HG02943 (cell line): ENCODE measurements around the gene TRRAP.
"Not testable (repeated sequence)": the region's sequence is repeated elsewhere in the genome, so short reads cannot be mapped to it uniquely, and the experiment has no call there.

Experiments used
- ATAC-seq: cut with Tn5 transposase; IDR thresholded peaks from one replicate; pipeline ENCODE4 v1.9.1; 2021; ENCODE audit warnings: mild to moderate bottlenecking, low read depth, moderate library complexity; ENCODE audit not compliant: unreplicated experiment

The TRRAP gene

DNA sequence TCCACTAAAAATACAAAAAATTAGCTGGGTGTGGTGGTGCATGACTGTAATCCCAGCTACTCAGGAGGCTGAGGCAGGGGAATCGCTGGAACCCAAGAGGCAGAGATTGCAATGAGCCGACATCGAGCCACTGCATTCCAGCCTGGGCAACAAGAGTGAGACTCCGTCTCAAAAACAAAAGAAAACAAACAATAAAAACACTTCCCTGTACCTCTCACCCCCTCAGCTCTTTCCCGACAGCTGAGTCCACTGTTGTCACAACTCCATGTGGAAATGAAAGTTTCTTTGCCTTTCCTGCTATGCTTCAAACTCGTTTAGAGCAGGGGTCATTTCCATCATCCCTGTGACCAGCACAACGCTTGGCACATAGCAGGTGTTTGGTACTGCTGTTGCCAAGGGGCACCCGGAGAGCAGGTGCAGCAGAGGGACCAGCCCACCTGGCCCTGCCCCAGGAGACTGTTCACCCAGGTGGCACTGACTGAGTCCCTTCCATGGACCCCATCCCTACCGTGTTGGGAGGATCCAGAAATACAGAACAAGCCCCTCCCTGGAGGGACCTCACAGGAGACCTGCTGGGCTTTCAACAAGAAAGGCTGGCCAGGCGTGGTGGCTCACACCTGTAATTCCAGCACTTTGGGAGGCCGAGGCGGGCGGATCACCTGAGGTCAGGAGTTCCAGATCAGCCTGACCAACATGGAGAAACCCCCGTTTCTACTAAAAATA, 13.4 kb upstream of the TRRAP start:
- ATAC-seq, result no peak

DNA sequence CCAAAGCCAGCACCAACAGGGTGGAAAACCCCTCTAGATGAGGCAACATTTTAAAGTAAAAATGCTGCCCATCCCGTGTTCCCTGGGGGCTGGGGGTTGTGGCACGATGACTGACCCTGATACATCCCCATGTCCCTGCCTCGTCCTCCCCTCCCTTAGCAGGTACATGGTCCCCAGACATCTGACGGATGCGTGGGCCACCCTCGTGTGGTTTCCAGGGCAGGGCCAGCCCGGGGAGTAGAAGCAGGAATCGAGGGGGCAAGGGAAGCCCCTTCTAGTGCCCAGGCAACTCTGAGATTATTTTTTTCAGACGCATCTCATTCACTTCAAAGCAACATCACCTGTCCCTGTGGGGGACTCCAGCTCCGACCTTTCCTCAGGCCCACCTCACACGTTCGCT, 12.0 kb upstream of the TRRAP start:
- ATAC-seq, result no peak

DNA sequence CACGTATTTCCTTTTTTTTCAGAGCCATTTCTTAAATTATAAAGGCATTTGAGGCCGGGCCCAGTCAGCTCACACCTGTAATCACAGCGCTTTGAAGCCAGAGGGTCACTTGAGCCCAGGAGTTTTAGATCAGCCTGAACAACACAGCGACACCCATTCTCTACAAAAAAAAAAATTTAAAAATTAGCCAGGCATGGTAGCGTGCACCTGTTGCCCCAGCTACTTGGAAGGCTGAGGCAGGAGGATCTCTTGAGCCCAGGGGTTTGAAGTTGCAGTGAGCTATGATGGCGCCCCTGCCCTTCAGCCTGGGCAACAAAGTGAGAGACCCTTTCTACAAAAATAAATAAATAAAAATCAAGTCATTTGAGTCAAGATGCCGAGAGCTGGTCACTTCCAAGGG, 11.6 kb upstream of the TRRAP start:
- ATAC-seq, result no peak

DNA sequence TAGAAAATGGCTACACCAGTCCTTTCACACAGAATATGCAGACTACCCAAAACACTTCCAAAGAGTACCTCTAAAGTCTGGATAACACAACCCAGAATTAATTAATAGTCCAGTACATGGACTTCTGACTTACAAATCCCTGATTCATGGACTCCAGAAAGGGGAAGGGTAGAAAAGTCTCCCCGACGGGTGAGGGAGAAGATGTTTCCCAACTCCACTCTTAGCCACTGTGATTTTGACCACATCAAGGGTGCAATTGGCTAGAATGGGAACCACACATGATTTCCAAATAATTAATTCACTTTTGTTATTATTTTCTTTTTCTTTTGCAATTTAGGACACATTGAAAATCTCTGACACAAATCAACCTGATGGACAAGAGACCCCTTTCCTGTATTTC, 9.9 kb upstream of the TRRAP start:
- no peak for ATAC-seq

DNA sequence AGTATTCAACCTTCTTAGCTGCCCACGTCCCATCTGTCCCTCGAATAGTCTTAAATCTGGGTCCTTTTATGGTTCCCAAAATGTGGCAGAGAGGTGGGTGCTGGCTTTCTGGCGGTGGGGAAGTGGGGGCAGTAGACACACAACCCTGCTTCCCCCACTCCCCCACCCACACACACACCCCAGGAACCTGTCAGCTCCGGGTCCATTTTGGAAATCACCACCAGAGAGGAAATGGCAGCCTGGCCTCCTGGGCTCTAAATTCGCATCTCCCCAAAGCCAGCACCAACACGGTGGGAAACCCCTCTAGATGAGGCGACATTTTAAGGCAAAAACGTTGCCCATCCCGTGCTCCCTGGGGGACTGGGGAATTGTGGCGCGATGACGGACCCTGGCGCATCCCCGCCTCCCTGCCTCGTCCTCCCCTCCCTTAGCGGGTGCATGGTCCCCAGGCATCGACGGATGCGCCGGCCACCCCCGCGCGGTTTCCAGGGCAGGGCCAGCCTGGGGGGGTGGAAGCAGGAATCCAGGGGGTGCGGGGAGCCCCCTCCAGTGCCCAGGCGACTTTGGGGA, 9.2 kb upstream of the TRRAP start:
- no peak for ATAC-seq

DNA sequence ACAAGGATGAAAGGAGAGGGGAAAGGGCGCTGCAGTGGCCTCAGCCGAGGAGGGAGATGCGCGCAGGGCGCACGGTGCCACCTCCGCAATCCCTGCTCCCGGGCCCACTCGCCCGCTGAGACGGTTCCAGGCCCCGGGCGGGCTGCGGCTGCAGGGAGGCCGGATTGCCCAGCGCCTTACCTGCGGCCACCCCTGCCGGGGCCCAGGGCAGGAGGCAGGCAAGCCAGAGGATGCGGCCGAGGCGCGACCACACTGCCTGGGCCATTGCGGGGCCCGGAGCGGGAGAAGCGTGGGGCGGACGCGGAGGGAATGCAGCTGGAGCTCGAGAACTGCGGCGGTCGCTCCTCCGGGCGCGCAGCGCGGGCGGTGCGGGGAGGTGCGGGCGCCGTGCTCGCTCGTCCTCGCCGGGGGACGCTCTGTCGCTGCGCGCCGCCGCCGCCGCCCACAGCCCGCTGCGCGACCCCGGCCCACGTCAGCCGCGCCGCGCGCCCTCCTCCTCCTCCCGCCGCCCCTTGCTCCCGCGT, 8.7 kb upstream of the TRRAP start, which contains the start of gene TMEM130:
Gene TMEM130 (minus strand): TSS at position 418 of the 524 bp plus-strand sequence. CDS start 153 bp downstream, at position 265.
- no peak for ATAC-seq

DNA sequence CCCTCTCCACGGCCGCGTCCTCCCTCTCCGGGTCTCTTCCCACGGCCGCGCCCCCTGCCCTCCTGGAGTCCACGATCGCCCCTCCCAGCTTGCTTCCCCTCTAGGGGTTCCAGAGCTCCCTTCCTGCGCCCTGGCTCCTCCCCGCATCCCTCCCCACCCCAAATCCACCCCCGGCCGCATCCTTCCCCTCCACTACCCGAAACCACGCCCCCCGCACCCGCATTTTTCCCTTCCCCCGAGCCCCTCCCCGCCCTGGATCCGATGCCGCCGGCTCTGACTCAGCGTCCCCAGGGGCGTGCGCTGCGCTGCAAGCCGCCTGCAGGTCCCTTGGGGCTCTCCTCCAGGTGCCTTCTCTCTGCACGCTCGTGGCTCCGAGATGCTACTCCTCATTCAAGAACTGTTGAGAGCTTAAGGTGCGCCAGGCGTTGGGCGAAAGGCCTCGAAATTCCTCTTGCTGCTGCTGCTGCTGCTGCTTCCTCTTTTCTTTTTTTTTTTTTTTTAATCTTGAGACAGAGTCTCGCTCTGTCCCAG, 8.1 kb upstream of the TRRAP start:
- no peak for ATAC-seq

DNA sequence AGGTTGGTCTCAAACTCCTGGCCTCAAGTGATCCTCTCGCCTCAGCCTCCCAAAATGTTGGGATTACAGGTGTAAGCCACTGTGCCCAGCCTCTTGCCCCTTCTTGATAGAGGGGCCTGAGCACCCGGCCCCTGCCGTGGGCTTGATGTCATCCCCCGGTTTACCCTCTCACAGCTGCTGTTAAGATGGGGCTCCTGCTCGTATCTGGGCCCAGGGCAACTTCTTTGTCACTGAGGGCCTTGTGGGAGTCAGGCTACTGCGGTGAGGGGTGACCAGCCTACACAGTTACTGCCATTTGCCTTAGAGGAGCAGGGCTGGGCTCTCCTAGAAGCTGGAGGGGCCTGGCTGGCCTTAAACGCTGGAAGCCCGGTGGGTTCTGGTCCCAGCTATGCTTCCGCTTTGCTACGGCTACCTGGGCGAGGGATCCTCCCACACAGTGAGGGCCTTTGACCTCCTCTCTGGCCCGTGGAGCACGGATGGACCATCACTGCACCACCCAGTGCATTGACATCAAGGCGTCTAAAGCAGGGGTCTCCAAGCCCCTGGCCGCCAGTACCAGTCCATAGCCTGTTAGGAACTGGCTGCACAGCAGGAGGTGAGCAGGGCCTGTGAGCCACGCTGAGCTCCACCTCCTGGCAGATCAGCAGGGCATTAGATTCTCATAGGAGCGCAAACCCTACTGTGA, 7.4 kb upstream of the TRRAP start:
- no peak for ATAC-seq

DNA sequence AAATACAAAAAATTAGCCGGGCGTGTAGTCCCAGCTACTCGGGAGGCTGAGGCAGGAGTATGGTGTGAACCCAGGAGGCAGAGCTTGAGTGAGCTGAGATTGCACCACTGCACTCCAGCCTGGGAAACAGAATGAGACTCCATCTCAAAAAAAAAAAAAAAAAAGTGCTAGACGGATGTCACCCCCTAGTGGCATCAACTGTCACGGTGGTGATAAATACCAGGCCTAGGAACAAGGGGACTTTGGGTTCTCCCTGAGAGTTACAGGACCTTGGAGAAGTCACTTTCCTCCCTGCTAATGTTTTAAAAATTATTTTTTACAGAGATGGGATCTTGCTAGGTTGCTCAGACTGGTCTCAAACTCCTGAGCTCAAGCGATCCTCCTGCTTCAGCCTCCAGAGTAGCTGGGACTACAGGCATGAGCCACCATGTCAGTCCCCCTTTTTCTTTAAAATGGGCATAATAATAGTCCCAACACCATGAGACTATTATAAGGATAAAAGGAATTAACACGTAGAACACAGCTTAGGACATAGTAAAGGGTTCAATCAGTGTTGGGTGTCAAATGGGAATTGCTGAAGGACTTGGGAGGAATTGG, 5.9 kb upstream of the TRRAP start:
- no peak for ATAC-seq

DNA sequence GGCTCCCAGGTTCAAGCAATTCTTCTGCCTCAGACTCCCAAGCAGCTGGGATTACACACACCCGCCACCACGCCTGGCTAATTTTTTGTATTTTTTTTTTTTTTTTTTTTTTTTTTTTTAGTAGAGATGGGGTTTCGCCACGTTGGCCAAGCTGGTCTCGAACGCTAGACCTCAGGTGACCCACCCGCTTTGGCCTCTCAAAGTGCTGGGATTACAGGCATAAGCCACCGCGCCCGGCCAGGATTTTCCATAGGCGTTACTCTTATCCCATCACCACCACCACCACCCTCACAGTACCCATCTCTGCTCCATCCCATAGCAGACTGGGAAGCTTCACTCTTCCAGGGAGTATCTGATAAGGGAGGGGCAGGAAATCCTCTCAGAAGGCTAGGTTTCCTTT, 4.7 kb upstream of the TRRAP start:
- not testable (repeated sequence) for ATAC-seq

DNA sequence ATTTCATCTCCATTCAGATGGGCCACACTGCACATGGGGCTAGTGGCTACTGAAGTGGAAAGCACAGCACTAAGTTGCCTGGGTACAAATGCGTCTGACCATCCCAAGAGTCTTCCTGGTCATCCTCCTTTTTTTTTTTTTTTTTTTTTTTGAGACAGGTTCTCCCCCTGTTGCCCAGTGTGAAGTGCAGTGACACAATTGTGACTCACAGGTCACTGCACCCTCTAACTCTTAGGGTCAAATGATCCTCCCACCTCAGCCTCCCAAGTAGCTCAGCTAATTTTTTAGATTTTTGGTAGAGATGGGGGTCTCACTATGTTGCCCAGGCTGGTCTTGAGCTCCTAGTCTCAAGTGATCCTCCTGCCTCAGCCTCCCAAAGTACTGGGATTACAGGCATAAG, 3.4 kb upstream of the TRRAP start:
- ATAC-seq, result no peak

DNA sequence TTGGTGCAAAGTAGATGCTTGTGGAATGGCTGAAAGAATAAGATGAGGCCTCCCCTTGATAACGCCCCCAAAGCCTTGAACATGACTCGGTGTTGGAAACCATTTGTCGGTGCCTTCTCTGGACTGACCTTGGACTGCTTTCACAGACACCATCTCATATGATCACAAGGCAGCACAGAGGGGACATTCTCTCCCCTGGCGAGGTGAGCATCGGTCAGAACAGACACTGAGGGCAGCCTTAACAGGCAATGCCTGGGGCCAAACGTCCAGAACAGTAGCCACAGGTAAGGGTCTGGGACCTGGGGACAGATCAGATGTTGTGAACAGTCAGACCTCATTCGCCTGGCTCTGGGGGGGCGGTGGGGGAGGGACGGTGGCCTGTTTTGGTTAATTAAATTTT, 2.8 kb upstream of the TRRAP start:
- no peak for ATAC-seq

DNA sequence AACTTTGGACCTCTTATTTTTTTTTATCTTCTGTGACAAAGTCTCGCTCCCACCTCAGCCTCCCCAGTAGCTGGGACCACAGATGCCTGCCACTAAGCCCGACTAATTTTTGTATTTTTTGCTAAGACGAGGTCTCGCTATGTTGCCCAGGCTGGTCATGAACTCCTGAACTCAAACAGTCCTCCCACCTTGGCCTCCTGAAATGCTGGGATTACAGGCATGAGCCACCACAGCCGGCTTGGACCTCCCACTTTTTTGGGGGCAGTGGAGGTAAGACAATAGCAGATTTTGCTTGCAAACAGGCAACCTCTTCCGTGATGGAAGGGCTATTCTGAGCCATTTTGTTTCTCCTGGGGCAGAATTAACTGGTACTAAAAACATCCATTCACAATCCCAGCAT, 1.2 kb upstream of the TRRAP start:
- ATAC-seq, result no peak

DNA sequence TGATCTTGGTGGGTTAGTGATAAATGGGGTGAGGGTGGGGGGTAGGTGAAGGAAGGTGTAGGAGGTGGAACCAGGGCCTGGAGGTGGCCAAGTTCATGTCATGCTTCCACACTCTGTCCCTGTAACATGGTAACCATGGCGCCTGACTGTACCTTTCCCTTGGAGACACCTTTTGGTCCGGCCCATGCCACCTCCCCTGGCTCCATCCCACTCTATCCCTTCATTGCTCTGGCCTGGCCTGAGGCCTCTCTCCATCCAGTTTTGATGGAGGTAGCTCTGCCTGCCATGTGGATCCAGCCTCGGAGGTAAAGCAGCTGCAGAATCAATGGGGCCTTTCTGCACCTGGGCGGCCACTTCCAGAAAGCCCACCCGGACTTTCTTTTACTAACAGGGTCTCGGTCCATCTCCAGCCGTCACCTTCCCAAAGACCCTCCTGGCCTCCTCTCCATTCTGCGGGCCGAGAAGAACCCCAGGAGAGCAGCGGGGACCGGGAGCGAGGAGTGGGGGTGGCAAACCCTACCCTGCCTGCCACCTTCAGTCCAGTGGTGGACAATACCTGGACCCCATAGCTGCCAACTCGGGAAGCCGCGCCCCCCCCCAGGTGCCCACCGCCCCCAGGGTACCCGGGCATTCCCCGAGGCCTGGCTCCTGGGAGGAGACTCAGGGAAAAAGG, 504 bp upstream of the TRRAP start:
- ATAC-seq, result no peak

DNA sequence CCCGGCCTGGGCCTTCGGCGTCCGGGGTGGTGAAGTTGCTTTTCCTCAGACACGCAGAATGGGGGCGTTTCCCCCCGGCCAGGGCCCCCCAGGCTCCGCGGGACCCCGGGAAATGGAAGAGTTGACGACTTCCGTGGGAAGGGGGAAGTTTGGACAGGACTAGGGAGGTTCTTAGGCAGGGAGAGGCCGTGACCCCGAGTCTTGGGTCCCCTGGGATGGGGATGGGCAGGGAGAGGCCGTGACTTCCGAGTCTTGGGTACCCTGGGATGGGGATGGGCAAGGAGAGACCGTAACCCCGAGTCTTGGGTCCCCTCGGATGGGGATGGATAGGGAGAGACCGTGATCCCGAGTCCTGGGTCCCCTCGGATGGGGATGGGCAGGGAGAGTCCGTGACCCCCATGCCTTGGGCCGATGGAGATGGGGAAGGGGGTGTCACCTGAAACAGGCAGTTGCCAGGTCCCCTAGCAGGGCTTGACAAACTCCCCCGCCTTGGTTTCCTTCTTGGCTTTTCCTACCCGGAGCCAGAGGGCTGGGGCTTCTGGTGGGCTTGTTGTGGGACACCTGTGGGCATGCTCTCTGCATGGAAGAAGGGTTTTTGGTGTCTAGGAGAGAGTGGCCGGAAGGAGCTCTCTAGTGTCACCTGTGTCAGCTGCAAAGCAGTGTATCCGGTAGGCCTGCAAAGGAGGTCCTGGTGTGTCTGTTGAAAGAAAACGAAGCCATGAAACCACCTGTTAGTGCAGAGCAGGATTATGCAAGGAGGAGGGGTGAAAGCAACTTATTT, 1.1 kb downstream of the TRRAP start:
- peak; percentile 78 for ATAC-seq

DNA sequence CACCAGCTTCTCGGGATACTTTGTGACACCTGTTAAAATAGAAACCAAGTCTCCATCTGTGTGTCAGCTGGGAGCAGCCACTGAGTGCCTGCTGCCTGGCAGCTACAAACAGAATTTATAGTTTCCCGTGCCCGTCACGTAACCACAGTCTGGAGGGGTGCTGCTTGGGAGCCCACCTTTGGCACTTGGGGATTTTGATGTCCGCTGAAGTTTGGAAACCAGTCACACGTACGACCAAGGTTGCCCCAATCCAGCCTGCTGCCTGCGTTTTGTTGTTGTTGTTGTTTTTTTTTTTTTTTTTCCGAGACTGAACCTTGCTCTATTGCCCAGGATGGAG, 1.6 kb downstream of the TRRAP start:
- no peak for ATAC-seq

DNA sequence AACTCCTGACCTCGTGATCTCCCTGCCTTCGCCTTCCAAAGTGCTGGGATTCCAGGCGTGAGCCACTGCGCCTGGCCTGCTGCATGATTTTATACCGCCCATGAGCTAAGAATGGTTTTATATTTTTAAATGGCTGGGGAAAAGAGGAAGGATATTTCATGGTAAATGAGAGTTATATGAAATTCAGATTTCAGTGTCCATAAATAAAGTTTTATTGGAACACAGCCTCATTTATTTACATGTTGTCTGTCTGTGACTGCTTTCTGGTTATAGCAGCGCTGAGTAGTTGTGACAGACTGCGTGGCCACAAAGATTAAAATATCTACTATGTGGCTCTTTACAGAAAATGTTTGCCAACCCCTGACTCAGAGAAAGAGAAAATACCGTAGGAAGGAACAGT, 2.2 kb downstream of the TRRAP start:
- ATAC-seq, result no peak

DNA sequence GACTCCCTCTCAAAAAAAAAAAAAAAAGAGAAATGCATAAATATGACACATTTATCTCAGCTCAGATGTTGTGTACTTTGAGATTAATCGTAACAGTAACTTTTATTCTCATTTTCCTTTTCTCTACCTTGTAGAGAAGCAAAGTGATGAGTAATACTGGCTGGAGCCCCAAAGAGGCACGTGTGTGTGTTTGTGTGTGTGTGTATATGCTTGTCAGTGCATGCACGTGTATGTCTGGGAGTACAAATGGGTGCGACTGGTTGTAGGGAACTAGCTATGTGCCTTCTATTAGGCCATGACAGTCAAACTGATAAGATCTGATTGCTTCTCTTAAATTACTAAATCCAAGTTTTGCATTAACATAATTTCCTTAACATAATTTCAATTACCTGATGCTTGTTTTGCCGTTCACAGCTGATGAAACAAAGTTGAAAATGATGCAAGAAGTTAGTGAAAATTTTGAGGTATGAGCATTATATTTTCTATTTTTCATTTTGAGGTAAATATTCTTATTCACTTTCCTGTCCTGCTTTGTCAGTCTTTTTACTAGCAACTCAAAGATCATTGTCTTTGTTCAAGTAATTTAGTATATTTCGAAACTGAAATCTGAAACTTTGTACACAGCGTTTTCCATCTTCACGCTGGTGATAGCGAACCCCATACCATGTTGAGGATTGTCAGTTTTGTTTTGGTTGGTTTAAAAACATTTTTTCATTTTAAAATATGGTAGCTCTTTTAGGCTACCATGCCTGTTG, 3.4 kb downstream of the TRRAP start:
- ATAC-seq, result no peak

DNA sequence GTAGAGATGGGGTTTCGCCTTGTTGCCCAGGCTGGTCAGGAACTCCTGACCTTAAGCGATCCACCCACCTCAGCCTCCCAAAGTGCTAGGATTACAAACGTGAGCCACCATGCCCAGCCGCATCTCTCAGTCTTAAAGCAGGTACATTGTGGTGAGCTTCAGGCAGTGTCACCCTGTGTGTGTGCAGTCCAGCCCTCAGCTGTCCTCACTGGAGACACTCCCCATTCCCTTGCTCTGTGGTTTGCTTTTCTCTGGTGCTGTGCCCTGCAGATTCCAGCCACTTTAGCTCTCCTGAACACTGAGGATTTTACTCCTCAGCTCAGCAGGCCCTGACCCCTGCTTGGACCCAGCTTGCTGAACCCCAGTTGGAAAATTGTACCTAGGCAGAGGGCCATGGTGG, 6.1 kb downstream of the TRRAP start:
- no peak for ATAC-seq
